HL-60 (cell line): Measurements from ENCODE around the gene IDH2.

Experiments used
- DNase-seq, 2 experiments: peaks; one replicate each; pipeline ENCODE4 v3.0.0-alpha.2; 2010 to 2020; ENCODE audit warnings: low read depth in 1 of 2, low spot score in 1 of 2
- H3K27ac ChIP-seq: fragments of 250-450 bp; sonication (Bioruptor Pico); replicated peaks from 2 replicates; pipeline ENCODE4 v1.5.1; 2020; ENCODE audit warnings: mild to moderate bottlenecking, moderate library complexity
- H3K27me3 ChIP-seq: fragments of 250-450 bp; sonication (Bioruptor Pico); 2 replicates; pipeline ENCODE4 v1.5.1; 2021; ENCODE audit warnings: mild to moderate bottlenecking, moderate library complexity; ENCODE audit not compliant: insufficient read depth, poor library complexity, severe bottlenecking
- H3K4me3 ChIP-seq: replicated peaks from 2 replicates; pipeline ENCODE4 v1.5.1; 2011; ENCODE audit warnings: mild to moderate bottlenecking, control low read depth, low read length; ENCODE audit not compliant: insufficient read depth
- CTCF ChIP-seq: IDR thresholded peaks from one replicate; pipeline ENCODE4 v1.5.1; 2011; ENCODE audit warnings: low read length, control low read depth, inconsistent platforms; ENCODE audit not compliant: insufficient read depth
- GABPA ChIP-seq: IDR thresholded peaks from 2 replicates; pipeline ENCODE4 v1.6.1; 2012; ENCODE audit warnings: low read depth
- POLR2AphosphoS5 ChIP-seq: IDR thresholded peaks from 2 replicates; pipeline ENCODE4 v1.6.1; 2012; ENCODE audit warnings: low read depth
- REST ChIP-seq: IDR thresholded peaks from 2 replicates; pipeline ENCODE4 v1.6.1; 2012; ENCODE audit warnings: low read depth; ENCODE audit not compliant: insufficient replicate concordance
- SPI1 ChIP-seq: IDR thresholded peaks from 2 replicates; pipeline ENCODE4 v1.6.1; 2012; ENCODE audit warnings: low read depth, mild to moderate bottlenecking, borderline replicate concordance

IDH2 gene

GRCh38 chr15:90076716-90077115 lies 25.6 kb downstream of the IDH2 start:
- no peak for DNase-seq
- H3K4me3 ChIP-seq = no peak overlapping the region
- TF ChIP-seq SPI1 (no peak), GABPA (no peak), POLR2AphosphoS5 (no peak), CTCF (no peak), REST (no peak)
- no peaks in the 10 kb centered on the region for H3K27me3 ChIP-seq
- no peak overlapping the region for H3K27ac ChIP-seq

- Histone ChIP-seq H3K27ac (no peak overlapping the region), H3K4me3 (no peak overlapping the region), H3K27me3 (no peaks in the 10 kb centered on the region)
- no peak for TF ChIP-seq POLR2AphosphoS5
- no peak for DNase-seq
Measured at GRCh38 chr15:90075420-90076289, 26.6 kb downstream of the IDH2 start.

- Histone ChIP-seq H3K4me3 (no peak overlapping the region), H3K27ac (no peak overlapping the region), H3K27me3 (no peaks in the 10 kb centered on the region)
- no peak for DNase-seq
- TF ChIP-seq POLR2AphosphoS5 (no peak), REST (no peak), SPI1 (no peak), CTCF (no peak), GABPA (no peak)
Measured at GRCh38 chr15:90074916-90075315, 27.4 kb downstream of the IDH2 start.

GRCh38 chr15:90074023-90074422 lies 28.2 kb downstream of the IDH2 start:
- DNase-seq = no peak
- H3K27me3 ChIP-seq = no peaks in the 10 kb centered on the region
- H3K4me3 ChIP-seq = no peak overlapping the region
- no peak overlapping the region for H3K27ac ChIP-seq
- TF ChIP-seq REST (no peak), CTCF (no peak), POLR2AphosphoS5 (no peak), GABPA (no peak)
